GM12878 (cell line): ENCODE data around the gene ANO1. TPM values are rescaled to one million over a fixed set of nuclear protein-coding genes. Genes with fewer than 3 reads are reported as not detected.
A peak's percentile ranks its signal among the peaks of the same experiment; 100 is the strongest.

Source experiments
- ATAC-seq: fragments of 200-7000 bp; cut with Tn5 transposase; 3 replicates; pipeline ENCODE4 v1.9.1; 2020; ENCODE audit warnings: mild to moderate bottlenecking, moderate library complexity
- BruUV-seq: library from RNA; stranded (reverse); fragments of 400-500 nt; replicated peaks from 2 replicates; lab custom pipeline; 2021; lab: Mats Ljungman, UMichigan
- CTCF ChIA-PET: fragments of 300-600 bp; sonication (Branson Sonifier 250); formaldehyde crosslinking; extraction: SDS; loops from one replicate; lab custom pipeline; 2021; ENCODE audit warnings: inconsistent platforms; lab: Yijun Ruan, JAX
- POLR2A ChIA-PET: fragments of 350-600 bp; formaldehyde crosslinking; extraction: SDS; loops from one replicate; lab custom pipeline; 2021; ENCODE audit warnings: inconsistent platforms; lab: Charles Lee
- RAD21 ChIA-PET: fragments of 300-600 bp; sonication (Branson Sonifier 250); formaldehyde crosslinking; loops from one replicate; lab custom pipeline; 2023; ENCODE audit warnings: antibody characterized with exemption; ENCODE audit not compliant: unreplicated experiment; lab: Charles Lee
- SMC1A ChIA-PET: fragments of 300-600 bp; sonication (Branson Sonifier 250); formaldehyde crosslinking; loops from one replicate; lab custom pipeline; 2023; ENCODE audit not compliant: unreplicated experiment, uncharacterized antibody; lab: Charles Lee
- DNase-seq: peaks from one replicate; pipeline ENCODE4 v3.0.0-alpha.2; 2011; ENCODE audit warnings: low read depth, low spot score
- FAIRE-seq: peaks from 3 replicates; lab custom pipeline; 2011; peaks lifted over from hg19 to GRCh38; lab: Jason Lieb, UNC
- H2AFZ ChIP-seq: 2 replicates; pipeline ENCODE4 v1.6.0; 2011; ENCODE audit warnings: low read depth, low read length, control low read depth; ENCODE audit not compliant: control insufficient read depth
- H3K27ac ChIP-seq: 2 replicates; pipeline ENCODE4 v1.5.1; 2011; ENCODE audit warnings: control low read depth; ENCODE audit not compliant: control insufficient read depth, insufficient read depth
- H3K27me3 ChIP-seq, 2 experiments: replicated peaks in 1 of 2; 2 replicates each; pipeline versions ENCODE4 v1.6.0 to v1.6.1; 2011; ENCODE audit warnings: low read length in 1 of 2; ENCODE audit not compliant: control insufficient read depth in 2 of 2, insufficient read depth in 2 of 2
- H3K36me3 ChIP-seq, 2 experiments: 2 replicates each; pipeline ENCODE4 v1.5.1; 2011; ENCODE audit warnings: low read length in 1 of 2; ENCODE audit not compliant: control insufficient read depth in 2 of 2, insufficient read depth in 2 of 2
- H3K4me1 ChIP-seq: 2 replicates; pipeline ENCODE4 v1.6.1; 2011; ENCODE audit warnings: mild to moderate bottlenecking, low read length, moderate library complexity, mixed read lengths; ENCODE audit not compliant: control insufficient read depth, insufficient read depth
- H3K4me2 ChIP-seq: 2 replicates; pipeline ENCODE4 v1.6.0; 2011; ENCODE audit warnings: control low read depth; ENCODE audit not compliant: control insufficient read depth, insufficient read depth
- H3K4me3 ChIP-seq: fragments of 200-600 bp; sonication (generic); 2 replicates; pipeline ENCODE4 v1.5.1; 2016
- H3K79me2 ChIP-seq: 2 replicates; pipeline ENCODE4 v1.6.0; 2011; ENCODE audit warnings: low read length; ENCODE audit not compliant: control insufficient read depth, insufficient read depth
- H3K9ac ChIP-seq: 2 replicates; pipeline ENCODE4 v1.8.0; 2011; ENCODE audit warnings: low read length, control low read depth, mixed read lengths; ENCODE audit not compliant: control insufficient read depth, insufficient read depth
- H3K9me3 ChIP-seq: replicated peaks from 3 replicates; pipeline ENCODE4 v1.5.1; 2011; ENCODE audit warnings: mild to moderate bottlenecking, low read length; ENCODE audit not compliant: control insufficient read depth, insufficient read depth
- H4K20me1 ChIP-seq: 2 replicates; pipeline ENCODE4 v1.6.0; 2011; ENCODE audit not compliant: control insufficient read depth, insufficient read depth
- DPF2 ChIP-seq: fragments of 450-650 bp; IDR thresholded peaks from 2 replicates; pipeline ENCODE4 v1.6.1; 2017; ENCODE audit warnings: mild to moderate bottlenecking
- JUNB ChIP-seq: IDR thresholded peaks from 2 replicates; pipeline ENCODE4 v1.6.1; 2016; ENCODE audit warnings: antibody characterized with exemption, mild to moderate bottlenecking
- MTA2 ChIP-seq: fragments of 450-650 bp; IDR thresholded peaks from 2 replicates; pipeline ENCODE4 v1.6.1; 2016; ENCODE audit warnings: low read depth, mild to moderate bottlenecking, moderate library complexity
- MTA3 ChIP-seq: IDR thresholded peaks from 2 replicates; pipeline ENCODE4 v1.6.1; 2012; ENCODE audit warnings: low read length, inconsistent platforms, borderline replicate concordance
- PKNOX1 ChIP-seq: fragments of 450-650 bp; IDR thresholded peaks from 2 replicates; pipeline ENCODE4 v1.6.1; 2016; ENCODE audit warnings: mild to moderate bottlenecking
- ZBTB40 ChIP-seq: fragments of 450-650 bp; IDR thresholded peaks from 2 replicates; pipeline ENCODE4 v1.6.1; 2016; ENCODE audit warnings: mild to moderate bottlenecking, moderate library complexity, borderline replicate concordance
- WGBS: methylation state at CpG from one replicate; pipeline ENCODE4 v1.1.6; 2016; ENCODE audit warnings: low lambda C conversion rate; ENCODE audit not compliant: insufficient replicate concordance, insufficient coverage; ENCODE audit errors: missing lambda C conversion rate; 5-methylcytosine and 5-hydroxymethylcytosine counted together
- in situ Hi-C: fragments of 300-500 bp; cut with MboI; formaldehyde crosslinking; loops from 9 replicates; pipeline ENCODE4 v1.14.3; 2018; ENCODE audit warnings: mixed read lengths
- intact Hi-C: fragments of 100-400 bp; cut with micrococcal nuclease; formaldehyde crosslinking; loops from one replicate; pipeline ENCODE4 v1.14.2; 2022; ENCODE audit not compliant: unreplicated experiment
- polyA plus RNA-seq, 11 experiments: library from polyadenylated mRNA; depleted of rRNA in 4 of 11; unstranded in 6 of 11; stranded (reverse) in 5 of 11; fragments of >200 nt; fragmentation: Nextera tagmentation in 4 of 11; fragmentation: Illumina TruSeq in 1 of 11; extraction: Ambion mirVana in 4 of 11; extraction: Trizol in 1 of 11; gene quantifications; 1 replicate in 1 of 11; 2 replicates in 10 of 11; pipeline versions ENCODE4 v1.2.1 to v1.2.3, GENCODE V29; 2011 to 2016; ENCODE audit warnings: inconsistent platforms in 2 of 11, missing spikeins in 2 of 11, low read depth in 1 of 11
- total RNA-seq, 4 experiments: library from RNA; depleted of rRNA in 3 of 4; stranded (reverse); fragments of >200 nt in 3 of 4; fragmentation: Illumina TruSeq in 1 of 4; extraction: Trizol in 1 of 4; gene quantifications; 2 replicates each; pipeline versions ENCODE4 v1.2.1 to v1.2.3, GENCODE V29; 2013 to 2021

Gene ANO1
- total and polyA plus RNA-seq, 10 of the 15 experiments (the other 5 are each of a cell fraction or from before 2014, with no cell fraction given), result 0.01 to 0.38 (median 0.06) TPM; not detected in 7

DNA sequence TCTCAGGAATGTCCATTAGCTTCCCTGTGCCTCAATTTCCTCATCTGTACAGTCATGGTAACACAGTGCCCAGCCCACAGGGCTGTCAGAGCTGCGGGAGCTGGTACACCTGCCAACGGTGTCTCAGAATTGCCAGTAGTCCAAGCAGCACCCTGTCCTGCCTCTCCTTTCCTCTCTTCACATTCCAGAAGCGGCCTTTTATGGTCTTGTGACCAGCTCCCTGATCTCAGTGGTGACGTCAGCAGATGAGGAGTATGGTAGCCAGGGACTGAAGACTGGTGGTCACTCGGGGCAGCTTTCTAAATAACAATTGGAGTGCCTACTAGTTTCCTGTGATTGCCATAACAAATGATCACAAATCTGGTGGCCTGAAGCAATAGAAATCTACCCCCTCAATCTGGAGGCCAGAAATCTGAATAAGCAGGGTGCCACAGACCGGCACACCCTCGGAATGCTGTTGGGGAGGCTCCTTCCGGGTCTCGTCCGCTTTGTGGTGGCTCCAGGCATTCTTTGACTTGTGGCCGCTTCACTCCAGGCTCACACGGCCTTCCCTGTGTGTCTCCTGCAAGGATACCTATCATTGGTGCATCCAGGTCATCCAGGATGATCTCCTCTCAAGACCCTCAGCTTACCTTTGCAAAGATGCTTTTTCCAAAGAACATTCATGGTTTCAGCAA is 127.1 kb downstream of the ANO1 start (continued):
- TF ChIP-seq ZBTB40 (no peak), PKNOX1 (no peak), MTA2 (no peak), JUNB (no peak)

- H3K79me2 ChIP-seq, result peaks cover 27% of the 10 kb centered on the region
These were observed 127.6 kb downstream of the ANO1 start for GRCh38 chr11:70205766-70206165.

More at GRCh38 chr11:70205766-70206165, 127.6 kb downstream of the ANO1 start:
- Histone ChIP-seq H2AFZ (no peak overlapping the region), H3K27me3 (no peaks in the 10 kb centered on the region)
- TF ChIP-seq MTA3 (peak; percentile 18; the same call in 1 of the 2 replicates), DPF2 (no peak)
- TF ChIP-seq, all 136 proteins: peak for 1
- peak overlapping the region; percentile 12; the same call in 1 of the 2 replicates for H3K4me2 ChIP-seq
- H3K9ac ChIP-seq, result no peak overlapping the region
- ChIA-PET POLR2A (no interaction called here), CTCF (interaction anchor here (1.6 to 2.1 kb wide), 2 partner anchors 9 to 60 kb away, joined by 6 to 8 read pairs; no protein-coding TSS in a partner anchor), RAD21 (no interaction called here), SMC1A (no interaction called here)
- BruUV-seq, result no TSS peak
- intact Hi-C loops, result loop anchor here (10.0 kb wide), 1 partner anchor 119 kb away; no protein-coding TSS in a partner anchor
- FAIRE-seq, result no peak
- WGBS, result 81% methylated on average over 7 of the region's 7 CpGs
- H3K4me3 ChIP-seq, result no peak overlapping the region
- no peak overlapping the region for H3K27ac ChIP-seq
- no peak for DNase-seq
- peaks cover 6% of the 10 kb centered on the region; the same call in 1 of the 2 replicates for H4K20me1 ChIP-seq
- H3K4me1 ChIP-seq, result peaks cover 12% of the 10 kb centered on the region
- in situ Hi-C loops, result no loop called here
- peaks cover 7 to 13% of the 10 kb centered on the region in 2 experiments for H3K36me3 ChIP-seq
- no peaks in the 10 kb centered on the region for H3K9me3 ChIP-seq
- no peak for ATAC-seq
